Lower leg skin (tissue), 3 donors: ENCODE results near the gene CDH23.

Experiments
- POLR2A ChIP-seq, 2 donors: fragments of 450-650 bp; IDR thresholded peaks; one replicate each; pipeline ENCODE4 v1.6.1; 2016 to 2017; ENCODE audit warnings: antibody characterized with exemption in 2 of 2, mild to moderate bottlenecking in 1 of 2, moderate library complexity in 1 of 2
- TF ChIP-seq, protein P1 (sequence below), 3 donors: fragments of 450-650 bp; IDR thresholded peaks; one replicate each; pipeline ENCODE4 v1.5.1; 2016; ENCODE audit warnings: antibody characterized with exemption in 3 of 3, mild to moderate bottlenecking in 3 of 3, moderate library complexity in 2 of 3

DNA sequence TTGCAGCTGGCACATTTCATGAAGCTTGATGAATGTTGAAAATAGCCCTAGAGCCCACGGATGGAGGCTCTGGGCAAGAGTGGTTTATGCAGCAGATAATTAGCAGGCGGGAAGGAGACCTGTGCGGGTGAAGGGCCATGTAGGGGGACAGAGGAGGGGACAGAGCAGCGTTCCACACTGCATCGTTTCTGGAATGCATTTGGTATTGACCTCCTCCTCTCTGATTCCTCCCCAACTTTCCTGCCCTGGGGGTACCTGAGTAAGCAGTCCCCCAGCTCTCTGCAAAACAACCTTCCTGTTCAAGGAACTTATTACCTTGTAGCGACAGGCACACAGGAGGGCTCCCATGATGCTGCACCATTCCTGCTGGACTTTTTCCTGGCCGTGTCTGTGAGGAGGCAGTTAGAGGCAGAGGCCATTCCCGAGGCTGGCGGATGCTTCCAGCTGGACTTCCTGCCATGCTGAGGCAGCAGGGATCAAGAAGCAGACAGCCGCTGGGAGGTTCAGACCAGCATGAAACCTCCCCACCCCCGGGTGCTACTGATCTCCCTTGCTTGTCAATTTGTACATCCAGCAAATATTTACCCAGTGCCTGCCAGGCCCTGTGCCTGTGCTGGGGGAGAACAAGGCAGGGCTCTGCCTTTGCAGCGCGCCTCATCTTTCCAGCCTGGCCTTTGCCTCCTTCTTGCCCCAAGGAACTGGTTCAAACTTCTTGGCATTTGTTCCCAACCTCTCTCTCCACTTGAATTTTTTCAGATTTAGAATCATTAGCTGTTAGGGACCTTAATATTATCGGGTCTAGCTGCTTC lies 48.9 kb upstream of the CDH23 start:
- TF ChIP-seq POLR2A (IDR thresholded peaks at IDR 0.05): no peak
- TF ChIP-seq, protein P1, sequence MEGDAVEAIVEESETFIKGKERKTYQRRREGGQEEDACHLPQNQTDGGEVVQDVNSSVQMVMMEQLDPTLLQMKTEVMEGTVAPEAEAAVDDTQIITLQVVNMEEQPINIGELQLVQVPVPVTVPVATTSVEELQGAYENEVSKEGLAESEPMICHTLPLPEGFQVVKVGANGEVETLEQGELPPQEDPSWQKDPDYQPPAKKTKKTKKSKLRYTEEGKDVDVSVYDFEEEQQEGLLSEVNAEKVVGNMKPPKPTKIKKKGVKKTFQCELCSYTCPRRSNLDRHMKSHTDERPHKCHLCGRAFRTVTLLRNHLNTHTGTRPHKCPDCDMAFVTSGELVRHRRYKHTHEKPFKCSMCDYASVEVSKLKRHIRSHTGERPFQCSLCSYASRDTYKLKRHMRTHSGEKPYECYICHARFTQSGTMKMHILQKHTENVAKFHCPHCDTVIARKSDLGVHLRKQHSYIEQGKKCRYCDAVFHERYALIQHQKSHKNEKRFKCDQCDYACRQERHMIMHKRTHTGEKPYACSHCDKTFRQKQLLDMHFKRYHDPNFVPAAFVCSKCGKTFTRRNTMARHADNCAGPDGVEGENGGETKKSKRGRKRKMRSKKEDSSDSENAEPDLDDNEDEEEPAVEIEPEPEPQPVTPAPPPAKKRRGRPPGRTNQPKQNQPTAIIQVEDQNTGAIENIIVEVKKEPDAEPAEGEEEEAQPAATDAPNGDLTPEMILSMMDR (IDR thresholded peaks at IDR 0.05): no peak
